NCI-H1105 (cell line): ENCODE data around the gene TLR8.

Experiments used
- DNase-seq: peaks from one replicate; lab custom pipeline; 2025; lab: John Stamatoyannopoulos, UW

Gene TLR8

GRCh38 chrX:12906046-12906761 is at the start of gene TLR8:
TSS of gene TLR8 (plus strand) at chrX:12906620. CDS start at chrX:12906707, 87 bp downstream.
- no peak for DNase-seq

- no peak for DNase-seq
These were observed 41.1 kb upstream of the TLR8 start for GRCh38 chrX:12865359-12865758.

GRCh38 chrX:12866451-12867377 is 39.7 kb upstream of the TLR8 start, which contains the start of gene TLR7:
TSS of gene TLR7 (plus strand) at chrX:12867072. CDS start at chrX:12867579, 507 bp downstream.
- DNase-seq, result no peak

- no peak for DNase-seq
These were observed 38.7 kb upstream of the TLR8 start for GRCh38 chrX:12867685-12868084.

- DNase-seq, result no peak
These were observed 37.7 kb upstream of the TLR8 start for GRCh38 chrX:12868747-12869146.

- no peak for DNase-seq
These were observed 35.2 kb upstream of the TLR8 start for GRCh38 chrX:12871257-12871656.

- DNase-seq, result no peak
These were observed 33.7 kb upstream of the TLR8 start for GRCh38 chrX:12872741-12873140.

- no peak for DNase-seq
These were observed 31.8 kb upstream of the TLR8 start for GRCh38 chrX:12874581-12874980.

- DNase-seq, result no peak
These were observed 29.0 kb upstream of the TLR8 start for GRCh38 chrX:12877386-12877785.

- no peak for DNase-seq
These were observed 27.9 kb upstream of the TLR8 start for GRCh38 chrX:12878536-12878935.

GRCh38 chrX:12881914-12882313 is 24.5 kb upstream of the TLR8 start:
- DNase-seq, result no peak

GRCh38 chrX:12885508-12885907 is 20.9 kb upstream of the TLR8 start:
- DNase-seq, result no peak

- DNase-seq, result no peak
These were observed 19.9 kb upstream of the TLR8 start for GRCh38 chrX:12886545-12886944.

GRCh38 chrX:12887141-12887540 is 19.3 kb upstream of the TLR8 start:
- no peak for DNase-seq

- no peak for DNase-seq
These were observed 18.7 kb upstream of the TLR8 start for GRCh38 chrX:12887767-12888166.

- DNase-seq, result no peak
These were observed 16.0 kb upstream of the TLR8 start for GRCh38 chrX:12890467-12890866.

- no peak for DNase-seq
These were observed 15.2 kb upstream of the TLR8 start for GRCh38 chrX:12891171-12891570.

GRCh38 chrX:12891915-12892506 is 14.4 kb upstream of the TLR8 start:
- no peak for DNase-seq

GRCh38 chrX:12892716-12893115 is 13.7 kb upstream of the TLR8 start:
- DNase-seq, result no peak

GRCh38 chrX:12894074-12895030 is 12.1 kb upstream of the TLR8 start:
- no peak for DNase-seq

GRCh38 chrX:12895866-12896265 is 10.6 kb upstream of the TLR8 start:
- DNase-seq, result no peak

- no peak for DNase-seq
These were observed 9.5 kb upstream of the TLR8 start for GRCh38 chrX:12896935-12897334.
